OCI-M2 (cell line): Measurements from ENCODE around the gene YIPF7.

ENCODE experiments used
- DNase-seq: peaks from one replicate; lab custom pipeline; 2025; ENCODE audit not compliant: unreplicated experiment; lab: John Stamatoyannopoulos, UW

YIPF7 gene

DNA sequence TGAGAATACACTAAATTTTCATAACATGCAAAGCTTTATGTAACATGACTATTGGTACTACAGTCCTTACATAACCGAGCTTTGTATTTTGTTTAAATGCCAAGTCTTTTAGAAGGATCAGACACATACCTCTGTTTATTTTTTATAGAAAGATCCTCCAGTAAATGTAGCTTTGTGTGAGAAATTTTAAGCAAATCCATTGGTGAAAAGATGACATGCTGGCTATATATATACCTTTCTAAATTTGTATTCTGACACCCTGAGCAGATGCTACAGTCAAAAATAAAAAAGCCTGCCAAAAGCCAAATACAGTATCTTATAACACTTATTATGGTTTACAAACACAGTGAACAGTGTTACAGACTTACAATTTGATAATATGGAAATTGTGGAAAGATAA, at the start of gene YIPF7:
YIPF7 (minus strand) TSS at position 201 of the 400 bp plus-strand sequence. CDS start 1,525 bp downstream, outside the sequence.
- no peak for DNase-seq

DNA sequence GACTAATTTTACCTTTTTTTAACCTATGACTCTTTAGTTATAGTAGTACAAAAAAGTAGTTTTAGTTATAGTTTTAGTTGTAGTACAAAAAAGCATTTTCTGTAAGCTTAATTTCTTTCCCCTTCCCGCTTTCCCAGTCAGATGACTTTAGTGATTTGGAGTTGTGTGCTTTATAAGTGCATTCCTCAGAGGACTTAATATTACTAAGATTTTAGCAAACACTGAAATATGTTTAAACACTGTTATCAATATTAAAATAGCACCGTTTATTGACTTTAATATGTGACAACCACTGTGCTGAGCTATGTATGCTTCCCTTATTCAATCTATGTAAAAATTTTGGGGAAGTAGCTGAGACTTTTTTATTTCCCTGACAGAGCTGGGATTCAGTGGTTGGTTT, 49.6 kb upstream of the YIPF7 start:
- DNase-seq = no peak

DNA sequence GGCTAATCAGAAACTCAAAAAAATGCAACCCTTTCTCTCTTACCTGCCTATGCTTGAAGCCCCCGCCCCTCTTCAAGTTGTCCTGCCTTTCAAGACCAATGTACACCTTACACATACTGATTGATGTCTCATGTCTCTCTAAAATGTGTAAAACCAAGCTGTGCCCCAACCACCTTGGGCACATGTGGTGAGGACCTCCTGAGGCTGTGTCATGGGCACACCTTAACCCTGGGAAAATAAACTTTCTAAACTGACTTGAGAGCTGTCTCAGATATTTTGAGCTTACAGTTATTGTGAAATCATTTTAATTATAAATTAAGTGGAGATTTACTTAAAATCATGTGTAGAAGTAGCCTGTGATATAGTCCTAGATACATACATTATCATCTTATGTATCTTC, 49.0 kb upstream of the YIPF7 start:
- DNase-seq = no peak

DNA sequence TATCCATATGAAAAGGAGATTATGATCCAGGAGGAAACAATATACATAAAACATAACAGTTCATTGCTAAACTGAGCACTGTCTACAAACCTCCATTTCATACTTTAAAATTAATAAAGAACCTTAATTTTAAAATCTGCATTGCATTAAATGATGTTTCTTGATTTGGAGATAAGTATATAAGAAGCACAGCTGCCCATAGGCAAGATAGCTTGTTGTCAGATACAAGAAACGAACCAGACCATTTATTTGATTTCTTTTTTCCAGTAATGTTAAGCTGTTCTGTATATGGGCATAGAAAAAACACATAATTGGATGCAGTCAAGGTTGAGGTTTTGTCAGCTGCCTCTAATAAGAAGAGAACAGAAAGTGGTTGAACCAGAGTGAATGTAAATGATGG, 33.2 kb upstream of the YIPF7 start:
- DNase-seq = no peak

DNA sequence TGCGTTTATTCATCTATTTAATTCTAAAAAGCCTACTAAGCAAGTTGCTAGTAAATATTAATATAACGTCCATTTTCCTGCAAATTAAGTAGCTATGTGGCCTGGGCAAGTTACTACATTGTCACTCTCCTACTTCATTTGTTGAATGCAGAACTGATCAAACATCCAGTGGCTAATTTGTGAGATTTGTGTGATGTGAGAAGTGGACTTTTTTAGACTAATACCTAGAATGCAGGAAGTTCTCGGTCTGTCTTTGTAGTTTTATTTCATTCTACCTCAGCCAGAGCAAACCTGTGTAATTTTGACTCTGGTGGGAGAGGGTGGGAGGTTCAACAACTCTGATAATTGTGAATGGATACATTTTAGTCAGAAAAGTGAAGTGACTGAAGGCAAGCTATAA, 27.6 kb upstream of the YIPF7 start:
- no peak for DNase-seq

DNA sequence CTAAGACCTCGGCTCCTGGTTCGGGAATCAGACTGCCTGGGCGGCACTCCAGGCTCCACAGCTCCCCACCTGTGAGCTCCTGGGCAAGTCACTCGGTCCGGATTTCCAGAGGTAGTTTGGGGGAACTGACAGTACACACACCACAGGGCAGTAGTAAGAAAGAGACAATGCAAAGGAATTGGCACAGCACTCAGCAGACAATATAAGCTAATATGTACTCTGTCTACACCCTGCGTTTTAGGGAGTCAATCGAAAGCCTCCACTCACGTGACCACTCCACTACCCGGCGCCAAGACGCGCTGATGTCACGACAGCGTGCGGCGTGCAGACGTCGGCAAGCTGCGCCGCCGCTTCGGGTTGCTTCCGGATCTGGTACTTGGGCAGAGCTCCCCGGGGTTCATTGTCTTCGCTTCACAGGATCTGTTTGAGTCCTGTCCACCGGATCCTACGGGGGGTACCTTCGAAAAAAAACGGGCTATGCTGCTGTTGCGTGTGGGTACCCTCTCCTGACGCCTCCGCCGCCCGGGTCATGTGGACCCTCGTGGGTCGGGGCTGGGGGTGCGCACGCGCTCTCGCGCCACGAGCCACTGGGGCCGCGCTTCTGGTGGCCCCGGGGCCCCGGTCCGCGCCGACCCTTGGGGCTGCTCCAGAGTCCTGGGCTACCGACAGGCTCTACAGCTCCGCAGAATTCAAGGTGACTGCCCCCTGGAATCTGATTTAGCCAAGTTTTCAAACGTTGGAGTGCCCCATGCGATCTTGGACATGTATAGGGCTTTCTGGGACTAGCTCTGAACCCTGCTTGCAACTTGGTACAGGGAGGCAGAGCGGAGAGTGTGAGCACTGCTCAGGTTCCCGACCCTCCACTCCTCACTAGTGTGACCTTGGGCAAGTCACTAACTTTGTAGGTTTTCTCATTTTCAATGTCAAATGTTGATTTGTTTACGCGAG, 26.9 kb upstream of the YIPF7 start, which contains the start of gene GUF1:
GUF1 (plus strand) TSS at position 327 of the 948 bp plus-strand sequence; CDS start at position 530, 203 bp downstream.
- DNase-seq = peak; percentile 57

DNA sequence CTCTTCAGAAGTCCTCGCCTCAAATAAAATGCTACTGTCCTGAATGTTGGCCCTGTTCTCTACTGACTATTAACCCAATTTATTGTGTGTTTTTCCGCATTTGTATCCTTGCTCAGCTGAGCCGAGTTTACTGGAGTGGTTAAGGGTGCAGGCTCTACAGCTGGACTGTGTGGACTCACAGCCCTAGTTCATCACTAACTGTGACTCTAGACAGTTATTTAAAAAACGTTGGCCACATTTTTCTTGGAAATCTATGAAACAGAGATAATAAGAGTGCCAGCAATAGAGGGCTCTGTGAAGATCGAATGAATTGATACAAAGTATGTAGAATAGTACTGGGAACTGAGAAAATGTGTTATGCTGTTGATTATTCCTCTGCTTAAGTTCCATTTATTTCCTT, 23.9 kb upstream of the YIPF7 start:
- no peak for DNase-seq

DNA sequence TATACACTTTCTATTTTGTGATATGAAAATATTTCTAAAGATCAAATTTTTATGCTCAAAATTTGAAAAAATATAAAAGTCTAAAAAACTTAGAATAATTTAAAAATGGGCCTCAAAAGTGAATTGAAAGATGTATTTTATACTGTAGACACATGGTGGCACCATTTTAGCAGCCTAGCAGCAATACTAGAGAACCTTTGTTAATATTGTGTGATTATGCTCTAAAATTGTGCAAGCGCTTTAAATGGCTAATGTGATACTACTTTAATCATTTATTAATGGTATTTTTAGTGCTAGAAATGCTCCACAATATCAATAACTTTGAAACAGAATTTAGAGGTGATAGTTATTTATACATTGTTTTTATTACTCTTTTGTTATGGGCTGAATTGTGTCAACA, 23.0 kb upstream of the YIPF7 start:
- no peak for DNase-seq

DNA sequence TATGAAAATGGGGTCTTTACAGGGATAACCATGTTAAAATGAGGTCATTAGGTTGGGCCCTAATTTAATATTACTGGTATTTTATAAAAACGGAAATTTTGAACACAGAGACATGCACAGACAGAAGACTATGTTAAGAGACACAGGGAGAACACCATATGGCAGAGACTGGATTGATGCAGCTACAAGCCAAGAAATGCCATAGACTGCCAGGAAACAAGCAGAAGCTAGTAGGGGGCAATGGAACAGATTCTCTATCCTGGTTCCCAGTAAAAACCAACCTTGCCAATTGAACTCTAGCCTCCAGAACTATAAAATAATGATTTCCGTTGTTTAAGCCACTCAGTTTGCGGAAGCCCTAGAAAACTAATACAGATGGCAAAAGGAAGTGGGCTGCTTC, 20.2 kb upstream of the YIPF7 start:
- no peak for DNase-seq

DNA sequence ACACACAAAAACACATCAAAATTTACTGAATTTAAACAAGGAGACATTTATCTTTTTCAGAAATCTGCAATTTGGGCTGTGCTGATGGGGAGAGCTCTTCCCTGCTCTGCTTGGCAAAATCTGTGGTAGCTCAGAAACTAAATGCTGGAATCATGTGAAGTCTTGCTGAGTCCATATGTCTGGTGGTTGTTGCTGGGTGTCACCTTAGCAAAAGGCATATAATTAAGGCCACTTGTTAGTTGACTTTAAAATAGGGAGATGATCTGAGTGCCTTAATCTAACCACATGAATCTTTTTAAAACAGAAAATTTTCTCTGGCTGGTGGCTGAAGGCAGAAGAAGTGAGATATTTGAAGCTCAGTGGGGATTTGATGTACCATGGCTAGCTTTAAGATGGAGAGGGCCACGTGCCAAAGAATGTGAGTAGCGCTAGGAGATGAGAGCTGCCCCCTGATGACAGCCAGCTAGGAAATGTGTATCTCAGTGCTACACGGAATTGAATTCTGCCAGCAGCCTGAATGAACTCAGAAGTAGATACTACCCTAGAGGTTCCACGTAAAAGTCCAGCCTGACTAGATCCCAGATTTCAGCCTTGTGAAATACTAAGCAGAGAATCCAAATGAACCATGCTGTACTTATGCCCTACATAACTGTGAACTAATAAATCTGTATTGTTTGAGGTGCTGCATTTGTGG, 19.2 kb upstream of the YIPF7 start:
- DNase-seq = no peak

DNA sequence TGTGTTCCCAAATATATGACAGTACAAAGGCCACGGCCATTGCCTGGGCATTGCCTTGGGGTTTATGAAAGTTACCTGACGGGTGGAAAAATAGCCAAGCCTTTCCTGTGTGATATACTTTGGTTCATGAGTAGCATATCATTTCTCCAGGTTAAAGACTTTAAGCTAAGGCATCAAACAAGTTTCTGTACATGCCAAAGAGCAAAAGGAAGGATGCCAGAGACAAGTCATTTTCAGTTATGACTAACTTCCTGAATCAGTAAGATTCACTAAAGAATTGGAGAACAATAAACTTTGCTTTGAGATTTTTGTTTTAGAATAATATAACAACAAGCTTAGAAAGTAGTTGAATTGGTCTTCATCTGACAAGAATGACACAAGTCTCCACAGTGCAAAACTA, 17.1 kb upstream of the YIPF7 start:
- DNase-seq = no peak

DNA sequence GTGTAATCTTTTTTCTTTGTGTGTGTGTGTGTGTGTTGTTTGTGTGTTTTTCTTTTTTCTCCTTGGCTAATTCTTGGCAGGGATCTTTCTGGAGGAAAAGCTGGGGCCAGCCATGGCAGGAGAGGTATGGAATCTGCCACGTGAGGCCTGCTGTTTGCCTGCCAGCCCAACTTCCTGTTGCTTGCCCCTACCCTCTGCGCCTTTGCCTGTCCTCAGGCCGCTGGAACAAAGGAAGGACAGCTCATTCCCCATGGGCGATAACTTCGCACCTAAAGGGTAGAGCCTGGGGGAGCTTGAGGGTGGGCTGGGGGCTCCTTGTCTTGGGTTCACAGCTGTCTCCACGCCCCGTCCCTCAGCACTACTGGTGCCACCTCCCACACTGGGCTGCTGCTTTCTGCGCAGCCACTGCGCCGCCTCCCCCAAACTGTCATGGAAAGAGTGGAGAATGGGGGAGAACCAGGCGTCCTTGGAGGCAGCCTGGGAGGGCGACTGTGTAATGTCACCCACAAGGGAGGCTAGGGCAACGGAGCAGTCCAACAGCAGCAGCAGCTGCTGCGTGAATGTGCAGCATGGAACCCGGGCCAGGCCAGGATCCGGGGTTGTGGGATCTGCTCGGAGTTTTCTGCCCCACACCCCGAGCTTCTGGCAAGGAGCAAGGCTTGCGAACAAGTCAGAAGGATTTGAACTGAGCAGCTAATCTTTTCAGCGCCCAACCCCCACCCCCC, 12.3 kb upstream of the YIPF7 start:
- no peak for DNase-seq

DNA sequence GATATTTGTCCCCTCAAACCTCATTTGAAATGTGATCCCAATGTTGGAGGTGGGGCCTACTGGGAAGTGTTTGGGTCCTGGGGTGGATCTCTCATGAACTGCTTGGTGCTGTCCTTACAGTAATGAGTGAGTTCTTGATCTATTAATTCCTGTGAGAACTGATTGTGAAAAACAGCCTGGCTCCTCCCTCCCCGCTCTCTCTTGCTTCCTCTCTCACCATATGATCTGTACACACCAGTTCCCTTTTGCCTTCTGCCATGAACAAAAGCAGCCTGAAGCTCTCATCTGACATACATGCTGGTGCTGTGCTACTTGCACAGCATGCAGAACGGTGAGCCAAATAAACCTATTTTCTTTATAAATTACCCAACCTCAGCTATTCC, 11.2 kb upstream of the YIPF7 start:
- no peak for DNase-seq

DNA sequence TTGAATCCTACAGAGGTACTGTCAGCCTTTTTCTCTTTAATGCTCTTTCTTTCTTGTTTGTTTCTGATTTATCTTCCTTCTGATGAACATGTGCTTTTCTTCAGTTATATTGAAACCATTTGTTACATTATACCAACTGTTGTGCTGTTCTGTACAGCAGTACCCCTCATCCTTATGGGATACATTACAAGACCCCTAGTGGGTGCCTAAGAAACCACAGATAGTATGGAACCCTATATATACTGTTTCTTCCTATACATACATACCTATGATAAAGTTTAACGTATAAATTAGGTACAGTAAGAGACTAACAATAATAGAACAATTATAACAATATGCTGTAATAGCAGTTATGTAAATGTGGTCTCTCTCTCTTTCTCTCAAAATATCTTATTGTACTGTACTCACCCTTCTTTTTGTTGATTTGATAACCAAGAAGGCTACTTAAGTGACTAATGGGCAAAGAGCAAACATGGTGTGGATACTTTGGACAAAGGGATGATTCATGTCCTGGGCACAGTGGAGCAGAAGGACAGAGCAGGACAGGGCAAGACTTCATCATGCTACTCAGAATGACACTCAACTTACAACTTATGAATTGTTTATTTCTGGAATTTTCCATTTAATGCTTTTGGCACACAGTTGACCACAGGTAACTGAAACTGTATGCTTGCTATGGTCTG, 10.7 kb upstream of the YIPF7 start:
- no peak for DNase-seq

DNA sequence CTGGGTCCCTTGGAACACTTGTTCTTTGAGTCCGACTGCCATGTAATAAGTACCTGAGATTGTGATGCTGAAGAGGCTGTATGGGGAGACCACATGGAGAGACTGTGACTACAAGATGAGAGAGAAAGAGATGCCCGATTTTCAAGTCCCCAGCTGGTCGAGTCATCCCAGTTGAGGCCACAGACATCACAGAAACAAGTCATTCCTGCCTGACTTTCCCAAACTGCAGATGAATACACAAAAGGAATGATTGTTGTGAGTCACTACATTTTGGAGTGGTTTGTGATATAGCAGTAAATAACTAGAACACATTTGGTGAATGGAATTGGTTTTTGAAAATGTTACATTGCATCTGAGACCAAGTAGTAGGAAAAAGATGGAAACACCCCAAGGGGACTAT, 9.0 kb upstream of the YIPF7 start:
- no peak for DNase-seq

DNA sequence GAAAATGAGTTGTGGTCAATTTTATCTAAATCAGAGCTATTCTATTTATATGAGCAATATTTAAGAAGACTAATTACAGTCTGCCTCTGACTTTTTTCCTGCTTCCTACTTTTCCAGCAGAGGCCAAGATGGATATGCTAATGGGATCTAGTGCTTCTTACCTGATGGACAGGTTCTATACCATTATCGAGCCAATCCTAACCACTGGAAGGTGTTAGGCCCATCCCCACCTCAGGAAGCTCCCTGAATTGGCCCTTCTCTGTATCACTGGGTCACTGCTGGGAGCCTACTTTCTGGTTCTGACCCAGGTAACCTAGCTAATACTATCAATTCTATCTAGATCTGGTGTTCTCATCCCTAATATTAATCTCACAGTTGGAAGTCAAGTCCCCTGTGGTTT, 577 bp upstream of the YIPF7 start:
- no peak for DNase-seq

DNA sequence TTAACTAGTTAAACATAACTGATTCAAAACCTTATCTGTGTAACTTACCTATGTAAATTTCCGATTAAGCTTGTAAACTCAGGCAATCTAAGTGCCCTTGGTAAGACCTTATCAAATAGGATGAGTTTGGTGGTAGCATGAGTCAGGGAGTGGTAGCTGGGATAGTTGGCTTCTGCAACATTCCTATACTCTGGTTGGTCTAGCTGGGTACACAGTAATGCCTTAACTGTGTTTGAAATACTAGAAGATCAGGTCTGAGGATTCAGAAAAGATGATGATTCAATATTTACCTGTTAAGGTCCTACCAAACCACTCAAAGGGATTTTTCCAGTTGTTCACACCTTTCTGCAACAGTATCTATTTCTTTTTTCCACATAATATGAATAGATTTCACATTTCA, 5.3 kb downstream of the YIPF7 start:
- DNase-seq = no peak

DNA sequence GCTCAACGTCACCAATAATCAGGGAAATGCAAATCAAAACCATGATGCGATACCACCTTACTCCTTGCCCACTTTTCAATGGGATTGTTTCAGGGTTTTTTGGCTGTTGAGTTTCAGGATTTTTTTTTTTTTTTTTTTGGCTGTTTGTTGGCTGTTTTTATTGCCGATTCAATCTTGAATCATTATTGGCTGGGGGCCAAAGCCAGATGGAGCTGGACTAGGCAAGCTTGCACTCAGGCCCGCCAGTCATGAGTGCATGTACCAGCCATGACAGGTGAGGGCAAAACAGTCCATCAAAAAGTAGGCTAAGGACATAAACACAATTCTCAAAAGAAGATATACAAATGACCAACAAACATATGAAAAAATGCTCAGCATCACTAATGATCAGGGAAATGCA, 13.3 kb downstream of the YIPF7 start:
- DNase-seq = no peak

DNA sequence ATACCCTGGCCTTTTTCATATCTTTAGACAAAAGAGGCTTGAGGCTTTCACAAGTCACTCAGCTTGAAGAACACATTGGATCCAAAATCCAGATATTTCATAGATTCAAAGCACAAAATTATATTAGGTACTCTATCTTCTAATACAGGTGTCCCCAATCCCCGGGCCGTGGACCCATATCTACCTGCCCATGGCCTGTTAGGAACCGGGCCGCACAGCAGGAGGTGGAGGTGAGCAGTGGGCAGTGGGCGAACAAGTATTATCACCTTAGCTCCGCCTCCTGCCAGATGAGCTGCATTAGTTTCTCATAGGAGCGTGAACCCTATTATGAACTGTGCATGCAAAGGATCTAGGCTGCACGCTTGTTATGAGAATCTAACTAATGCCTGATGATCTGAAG, 18.7 kb downstream of the YIPF7 start:
- DNase-seq = no peak

DNA sequence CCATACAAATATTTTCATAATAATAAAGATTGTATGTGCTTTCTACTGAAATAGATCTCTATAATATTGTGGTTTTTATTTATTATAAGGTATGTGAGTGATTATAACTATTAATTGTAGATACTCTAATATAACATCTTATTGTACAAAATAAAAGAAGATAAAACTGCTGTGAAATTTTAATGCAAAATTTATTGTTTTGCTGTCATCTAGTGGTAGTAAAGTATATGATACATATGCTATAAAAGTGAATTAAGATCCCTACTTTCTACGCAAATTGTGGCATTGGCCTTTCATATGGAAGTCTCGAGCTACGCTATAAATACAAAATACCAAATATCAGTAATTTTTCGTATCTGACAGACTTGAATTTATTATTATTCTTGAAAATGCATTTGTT, 19.3 kb downstream of the YIPF7 start:
- no peak for DNase-seq

DNA sequence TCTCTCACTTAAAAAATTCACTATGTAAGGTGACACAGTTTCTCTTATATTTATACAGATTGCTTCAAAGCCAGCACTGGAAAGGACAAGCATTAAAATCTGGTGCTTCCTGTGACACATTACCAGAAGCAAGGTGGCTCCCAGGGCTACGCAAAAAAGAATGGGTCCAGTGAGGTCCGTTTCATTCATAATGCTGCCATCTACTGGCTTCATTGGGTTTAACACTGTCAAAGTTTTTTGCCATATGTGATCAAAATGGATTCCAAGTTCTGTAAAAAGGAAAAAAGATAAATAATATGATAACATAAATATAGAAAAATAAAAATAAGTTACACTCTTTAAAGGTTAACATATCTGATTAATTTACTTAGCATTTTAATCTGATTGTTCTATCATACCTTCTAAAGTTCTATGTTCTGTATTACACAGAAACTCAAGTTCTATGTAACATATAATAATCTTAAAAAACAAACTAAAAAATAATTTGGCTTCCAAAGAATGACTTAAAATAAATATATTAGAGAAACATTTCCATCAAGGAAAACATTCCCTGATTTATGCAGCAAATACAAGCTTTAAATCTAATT, 22.1 kb downstream of the YIPF7 start:
- DNase-seq = peak; percentile 6
